Putamen (tissue), 1 donor: Measurements from ENCODE around the gene LRP2.
A peak's percentile ranks its signal among the peaks of the same experiment; 100 is the strongest.

Experiments
- DNase-seq: peaks from one replicate; pipeline ENCODE4 v3.0.0-alpha.2; 2016; ENCODE audit warnings: low spot score

LRP2 gene

DNA sequence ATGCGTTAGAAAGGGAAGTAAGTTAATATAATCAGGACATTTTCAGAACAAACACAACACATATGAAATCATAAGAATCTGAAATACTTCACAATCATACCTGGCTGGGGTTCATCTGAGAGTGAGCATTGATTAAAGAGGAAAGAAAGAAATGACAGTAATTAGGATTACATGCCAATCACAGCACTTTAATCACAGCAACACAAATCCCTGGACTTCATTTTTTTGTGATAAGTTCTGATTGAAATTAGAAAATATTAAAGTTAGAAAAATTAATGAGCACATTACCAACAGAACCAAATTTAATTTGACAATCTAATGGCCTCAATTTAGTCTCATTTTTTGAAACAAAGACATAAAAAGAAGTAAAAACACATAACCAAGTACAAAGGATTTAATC is 121.9 kb downstream of the LRP2 start:
- DNase-seq: no peak

DNA sequence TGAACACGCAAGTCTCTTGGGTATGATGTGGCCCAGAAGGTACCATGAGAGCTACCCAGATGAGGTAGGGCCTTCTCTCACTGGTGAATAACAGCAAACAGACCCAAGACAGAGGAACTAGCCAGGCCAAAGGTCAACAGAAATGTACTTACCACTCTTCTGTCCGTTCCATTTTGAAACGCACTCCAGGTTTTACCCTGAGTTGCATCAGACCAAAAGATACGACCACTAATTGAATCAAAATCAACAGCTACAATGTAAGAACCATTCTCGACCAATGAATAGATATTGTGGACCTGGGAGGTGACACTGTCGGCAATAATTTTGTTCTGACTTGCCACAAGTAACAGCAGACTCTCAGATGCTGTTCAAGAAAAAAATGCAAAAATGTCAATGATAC is 124.4 kb downstream of the LRP2 start:
- DNase-seq: no peak

DNA sequence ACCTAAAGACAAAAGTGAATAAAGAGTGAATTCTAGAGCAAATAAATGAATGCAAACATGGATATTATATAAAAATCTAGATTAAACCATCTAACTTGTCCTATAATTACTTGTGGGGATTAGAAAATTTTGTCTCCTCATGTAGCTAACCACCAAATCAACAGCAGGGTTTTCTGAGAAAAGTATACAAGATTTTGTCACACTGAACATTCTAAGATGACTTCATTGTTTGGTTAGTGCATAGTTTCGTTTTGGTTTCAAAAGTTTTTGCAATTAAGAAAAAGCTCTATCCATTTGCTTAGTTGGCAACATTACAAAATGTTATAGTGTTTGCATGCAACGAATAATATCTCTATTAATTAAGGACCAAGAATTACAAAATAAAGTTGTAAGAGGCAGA is 125.0 kb downstream of the LRP2 start:
- no peak for DNase-seq

DNA sequence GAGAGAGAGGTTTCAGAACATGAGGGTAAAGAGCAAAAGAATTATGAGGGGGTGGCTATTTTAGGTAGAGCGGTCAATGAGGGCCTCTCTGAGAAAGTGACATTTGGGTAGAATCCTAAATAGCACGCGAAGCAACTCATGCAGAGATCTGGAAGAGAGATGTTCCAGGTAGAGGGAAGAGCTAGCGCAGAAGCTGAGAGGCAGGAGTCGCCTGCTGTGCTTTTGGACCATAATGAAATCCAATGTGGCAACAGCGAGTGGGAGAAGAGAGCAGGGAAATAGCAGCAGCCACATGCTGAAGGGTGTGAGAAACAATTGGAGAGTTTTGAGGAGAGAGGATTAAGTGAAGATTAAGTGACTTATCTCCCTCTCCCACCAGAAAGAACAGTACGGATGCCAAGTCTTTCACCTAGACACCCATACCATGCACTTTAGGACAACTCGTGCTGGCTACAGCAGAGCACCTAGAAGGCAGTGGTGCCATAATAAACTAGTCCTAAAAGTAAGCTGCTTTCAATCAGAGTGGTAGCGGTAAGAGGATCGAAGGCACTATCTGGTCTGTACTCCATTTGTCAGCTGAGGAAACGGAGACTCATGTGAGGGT is 129.7 kb downstream of the LRP2 start:
- DNase-seq: no peak

DNA sequence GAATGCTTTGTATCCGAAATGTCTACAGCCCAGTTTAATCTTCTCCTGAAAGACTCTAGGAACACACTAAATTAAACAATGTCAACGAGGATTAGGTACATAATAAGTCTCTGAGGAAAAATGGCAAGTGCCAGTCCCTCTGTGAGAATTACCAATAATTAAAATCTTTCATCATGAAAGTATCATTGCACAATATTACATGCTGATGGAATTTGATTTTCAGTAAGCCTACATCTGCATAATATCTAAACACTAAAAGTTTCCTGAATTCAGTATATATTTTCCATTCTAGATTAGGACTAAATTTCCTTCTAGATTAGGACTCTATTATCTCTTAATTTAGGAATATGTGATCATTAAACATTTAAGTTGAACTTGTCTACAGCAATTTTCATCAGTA is 132.1 kb downstream of the LRP2 start:
- no peak for DNase-seq

DNA sequence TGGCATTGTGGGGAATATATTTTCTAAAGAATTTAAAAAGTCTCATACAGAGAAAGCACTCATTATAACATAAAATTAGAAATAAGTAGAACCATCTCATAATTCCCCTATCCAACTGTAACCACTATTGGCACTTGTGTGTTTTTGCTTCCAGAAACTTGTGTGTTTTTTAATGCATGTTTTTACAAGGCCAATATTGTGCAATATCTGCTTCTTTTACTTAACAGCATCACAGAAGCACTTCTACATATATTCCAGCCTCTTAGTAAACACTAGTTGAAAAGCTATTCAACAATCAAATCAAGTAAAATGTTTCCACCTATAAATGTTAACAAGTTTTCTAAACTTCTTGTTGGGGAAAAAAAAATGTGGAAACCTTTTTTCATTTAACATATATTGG is 132.7 kb downstream of the LRP2 start:
- DNase-seq: no peak

DNA sequence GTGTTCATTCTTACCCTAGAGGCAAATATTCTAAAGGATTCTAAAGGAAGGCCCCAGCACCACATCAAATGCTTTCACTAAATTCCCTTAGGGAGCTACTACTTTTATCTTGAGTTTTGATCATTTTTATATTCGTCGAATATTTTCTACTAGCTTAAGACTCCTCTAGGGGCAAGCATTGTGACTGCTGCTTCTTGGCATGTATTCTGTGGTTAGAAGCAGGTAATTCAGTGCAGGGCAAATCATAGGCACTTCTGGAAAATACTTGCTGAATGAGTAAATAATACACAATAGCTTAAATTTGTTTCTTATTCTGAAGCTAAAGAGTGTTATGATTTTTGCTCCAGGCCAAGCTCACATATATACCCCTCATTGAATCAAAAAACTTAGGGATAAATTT is 136.4 kb downstream of the LRP2 start:
- no peak for DNase-seq

DNA sequence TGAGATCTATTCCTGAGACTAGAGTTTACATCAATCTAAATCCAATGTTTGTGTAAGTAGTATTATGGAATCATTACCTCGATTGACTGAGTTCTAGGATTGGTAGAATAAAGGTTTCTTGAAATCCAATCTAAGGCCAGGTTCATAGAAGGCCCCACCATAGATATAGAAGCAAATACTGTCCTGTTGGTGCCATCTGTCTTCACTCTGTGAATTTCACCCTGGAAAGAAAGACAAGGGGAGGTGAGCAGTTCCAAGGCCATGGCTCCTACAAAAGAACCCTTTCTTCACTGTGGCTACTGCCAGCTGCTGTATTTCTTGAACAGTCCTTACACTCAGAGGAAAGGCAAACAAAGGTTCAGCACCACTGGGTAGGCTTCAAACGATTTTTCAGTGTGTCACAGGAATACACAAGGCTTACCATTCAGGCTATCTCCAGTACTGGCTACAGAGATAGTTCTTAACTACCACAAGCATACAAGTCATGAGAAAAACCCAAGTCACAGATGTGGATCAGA is 137.0 kb downstream of the LRP2 start:
- no peak for DNase-seq

DNA sequence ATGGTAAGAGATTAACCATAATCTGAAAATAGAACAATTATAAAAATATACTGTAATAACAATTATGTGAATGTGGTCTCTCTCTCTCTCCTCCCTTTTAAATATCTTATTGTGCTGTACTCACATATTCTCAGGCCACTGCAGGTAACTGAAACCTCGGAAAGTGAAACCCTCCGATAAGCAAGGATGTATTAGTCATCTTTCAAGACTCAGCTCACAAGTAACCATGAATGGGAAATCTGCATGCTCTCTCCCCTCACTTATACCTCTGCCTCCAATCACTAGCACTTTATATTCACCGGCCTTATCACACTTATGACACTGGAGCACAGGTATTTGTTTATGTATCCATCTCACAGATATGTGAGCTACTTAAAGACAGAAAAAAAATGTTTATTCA is 139.7 kb downstream of the LRP2 start:
- no peak for DNase-seq

DNA sequence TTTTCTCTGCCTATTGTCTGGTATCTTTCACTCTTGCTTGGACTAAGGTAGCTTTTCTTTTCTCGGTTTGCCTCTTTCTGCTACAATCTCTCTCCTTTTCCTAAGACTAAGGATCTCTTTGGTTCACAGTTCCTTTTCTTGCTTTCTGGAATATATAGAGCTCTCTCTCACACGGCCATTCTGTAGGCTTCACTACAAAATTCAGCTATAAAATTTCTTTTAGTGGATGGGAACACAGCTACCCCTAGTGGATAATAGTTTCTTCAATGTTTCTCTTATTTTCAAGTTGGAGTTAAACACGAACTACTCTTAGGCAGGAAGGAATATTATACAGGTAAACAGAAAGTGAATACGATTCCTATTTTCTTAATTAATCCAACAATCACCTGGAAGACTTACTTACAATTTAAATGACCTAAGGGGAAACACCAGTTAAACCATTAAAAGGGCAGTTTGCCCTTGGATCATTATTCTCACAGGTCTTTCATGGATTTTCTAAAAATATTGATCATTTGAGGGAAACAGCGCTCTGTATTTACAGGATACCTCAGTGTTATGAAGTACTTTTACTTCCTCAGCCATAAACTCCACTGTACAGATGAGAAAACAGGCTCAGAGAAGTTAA is 140.5 kb downstream of the LRP2 start:
- DNase-seq: peak; percentile 15

DNA sequence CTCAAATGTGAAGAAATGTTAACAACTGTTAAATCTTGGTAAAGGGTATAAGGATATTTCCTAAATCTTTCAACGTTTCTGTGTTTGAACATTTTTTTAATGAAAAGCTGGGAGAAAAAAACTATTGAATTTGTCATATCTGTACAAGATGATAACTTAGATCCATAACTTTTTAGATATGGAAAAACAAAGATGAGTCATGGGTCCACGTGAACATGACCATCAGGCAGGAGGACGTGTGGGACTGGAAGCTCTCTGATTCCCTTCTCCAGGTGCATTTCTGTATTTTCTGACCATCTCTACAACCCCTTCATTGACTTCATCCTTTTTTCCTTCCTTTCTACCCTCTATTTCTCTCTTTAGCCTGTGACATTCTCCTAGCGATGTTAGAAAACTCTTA is 151.4 kb downstream of the LRP2 start:
- no peak for DNase-seq

DNA sequence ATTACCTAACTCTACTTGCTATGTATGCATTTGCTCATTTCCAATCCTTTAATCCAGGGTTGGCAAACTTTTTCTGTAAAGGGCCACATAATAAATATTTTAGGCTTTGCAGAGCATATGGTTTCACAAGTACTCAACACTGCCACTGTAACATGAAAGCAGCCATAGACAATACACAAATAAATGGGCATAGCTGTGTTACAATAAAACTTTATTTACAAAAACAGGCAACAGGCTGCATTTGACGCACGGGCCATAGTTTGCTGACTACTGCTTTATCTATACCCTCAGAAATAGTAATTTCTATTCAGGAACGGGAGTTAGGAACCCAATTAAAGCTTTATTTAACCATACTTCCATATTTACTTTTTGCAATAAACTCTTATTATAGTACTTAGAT is 154.3 kb downstream of the LRP2 start:
- DNase-seq: no peak

DNA sequence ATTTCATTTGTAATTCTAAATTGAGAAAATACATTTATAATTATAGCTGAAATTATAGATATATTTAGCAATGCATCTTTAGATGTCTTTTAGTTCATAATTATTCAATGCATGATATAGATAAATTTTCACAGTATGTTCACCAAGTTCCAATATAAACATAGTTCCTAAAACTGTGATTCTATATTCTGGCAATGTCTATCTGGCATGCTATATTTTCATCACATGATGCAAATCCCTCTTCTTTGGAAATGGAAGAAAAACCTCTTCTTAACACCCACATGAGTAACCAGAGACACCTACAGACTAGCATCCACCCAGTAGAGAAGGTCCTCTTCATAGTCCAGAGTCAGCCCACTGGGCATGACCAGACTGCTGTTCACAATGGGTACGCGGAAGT is 157.2 kb downstream of the LRP2 start:
- DNase-seq: no peak

DNA sequence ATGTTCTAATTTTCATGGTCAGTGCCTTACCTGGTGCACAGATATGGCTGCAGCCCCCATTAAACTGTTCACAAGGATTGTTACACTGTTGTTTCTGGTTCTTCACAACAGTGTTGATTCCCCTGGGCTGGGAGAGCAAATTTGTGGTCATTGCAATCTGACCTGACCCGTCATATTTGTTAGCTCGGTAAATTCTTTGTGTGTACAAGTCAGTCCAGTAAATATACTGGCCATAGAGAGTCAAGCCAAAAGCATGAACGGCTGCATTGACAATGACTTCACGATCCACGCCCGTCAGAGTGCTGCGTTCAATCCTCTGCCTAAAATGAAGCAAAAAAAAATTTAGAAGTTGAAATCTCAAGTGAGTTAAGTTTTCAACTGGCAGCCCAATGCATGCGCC is 158.4 kb downstream of the LRP2 start:
- no peak for DNase-seq

DNA sequence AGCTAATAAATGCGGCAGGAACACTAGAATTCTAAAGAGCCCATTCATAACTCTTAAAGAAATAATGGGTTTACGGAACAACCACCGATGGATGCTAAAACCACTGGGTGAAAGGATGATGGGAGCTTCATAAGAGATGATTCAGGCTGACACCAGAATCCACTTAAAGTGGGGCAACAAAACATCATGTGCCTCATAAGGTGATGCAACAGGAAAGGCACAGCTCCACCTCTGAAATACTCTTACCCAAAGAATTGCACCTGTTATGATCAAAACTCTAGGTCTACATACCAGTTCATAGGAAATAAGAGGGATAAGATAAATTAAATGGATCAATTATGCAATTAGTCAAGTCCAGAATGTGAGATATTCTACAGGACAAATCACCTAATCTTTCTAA is 161.6 kb downstream of the LRP2 start:
- no peak for DNase-seq

DNA sequence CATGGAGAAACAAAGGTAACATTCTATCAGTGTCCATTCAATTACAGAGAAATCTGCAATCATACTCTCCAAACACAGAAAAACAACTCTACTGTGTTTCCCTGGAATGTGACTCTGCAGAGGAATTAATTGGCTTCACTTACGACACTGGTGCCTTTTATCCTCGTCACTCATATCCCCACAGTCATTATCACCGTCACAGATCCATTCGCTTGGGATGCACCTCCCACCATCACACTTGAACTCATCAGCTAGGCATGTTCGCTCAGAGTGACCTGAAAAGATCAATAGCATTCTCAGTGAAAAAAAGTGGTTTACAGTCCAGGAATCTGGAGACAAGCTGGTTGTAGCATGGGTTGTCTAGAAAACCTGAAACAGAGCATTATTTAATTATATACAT is 168.7 kb downstream of the LRP2 start:
- DNase-seq: no peak

DNA sequence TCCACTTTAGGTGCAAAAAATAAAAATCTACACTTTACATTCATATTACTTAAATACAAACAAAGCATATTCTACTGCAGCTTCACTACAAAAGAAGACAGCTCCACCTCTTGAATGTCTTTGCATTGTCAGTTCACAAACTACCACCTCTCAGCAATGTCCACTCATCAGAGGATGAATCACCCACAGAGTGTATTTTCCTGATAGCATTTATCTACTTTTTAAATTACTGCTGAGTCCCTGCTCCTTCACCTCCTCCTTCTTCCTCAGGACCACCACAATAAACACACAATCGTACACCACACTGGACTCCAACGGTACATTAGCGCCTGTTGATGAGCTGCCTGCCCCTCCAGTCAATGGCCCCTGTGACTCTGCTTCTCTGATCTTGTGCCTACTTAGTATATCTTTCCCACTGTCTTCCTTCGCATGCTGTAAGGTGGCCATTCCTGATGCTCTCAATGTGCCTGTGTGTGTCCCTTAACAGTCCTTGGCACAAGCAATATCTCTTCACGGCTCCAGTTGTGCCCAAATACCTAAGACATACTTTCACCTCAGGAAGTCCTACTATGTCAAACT is 172.0 kb downstream of the LRP2 start:
- DNase-seq: no peak

DNA sequence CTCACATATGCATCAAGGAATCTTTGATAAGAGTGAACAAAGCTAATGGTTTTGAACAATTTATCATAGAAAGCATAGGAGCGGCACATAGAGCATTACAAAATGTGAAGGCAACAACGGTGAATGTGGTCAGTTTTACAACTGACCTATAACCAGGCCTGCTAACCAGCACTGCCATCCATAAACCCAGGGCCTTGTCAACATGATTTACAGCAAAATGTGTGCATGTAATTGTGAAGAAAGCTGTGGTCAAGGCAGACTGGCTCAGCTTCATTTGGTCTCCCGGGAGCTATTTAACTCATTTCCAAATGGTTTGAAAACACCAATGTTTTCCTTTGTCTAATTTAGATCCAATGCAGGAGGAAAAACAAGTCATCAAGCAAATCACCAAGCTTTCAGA is 173.2 kb downstream of the LRP2 start:
- no peak for DNase-seq

DNA sequence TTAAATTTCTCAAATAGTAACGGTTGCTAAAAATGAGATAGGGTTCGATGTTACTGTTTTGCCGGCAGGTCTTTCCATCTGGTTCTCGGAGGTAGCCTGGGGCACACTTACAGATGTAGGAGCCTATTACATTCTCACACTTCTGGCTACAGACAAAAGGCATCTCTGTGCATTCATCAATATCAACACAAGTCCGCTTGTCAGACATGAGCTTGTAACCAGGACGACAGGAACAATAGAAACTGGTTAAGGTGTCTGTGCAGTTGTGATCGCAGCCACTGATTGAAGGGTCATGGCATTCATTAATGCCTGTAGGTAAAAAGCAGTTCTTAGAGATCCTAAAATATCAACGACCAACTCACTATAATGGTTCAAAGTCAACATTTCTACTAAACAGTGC is 176.6 kb downstream of the LRP2 start:
- peak; percentile 8 for DNase-seq

DNA sequence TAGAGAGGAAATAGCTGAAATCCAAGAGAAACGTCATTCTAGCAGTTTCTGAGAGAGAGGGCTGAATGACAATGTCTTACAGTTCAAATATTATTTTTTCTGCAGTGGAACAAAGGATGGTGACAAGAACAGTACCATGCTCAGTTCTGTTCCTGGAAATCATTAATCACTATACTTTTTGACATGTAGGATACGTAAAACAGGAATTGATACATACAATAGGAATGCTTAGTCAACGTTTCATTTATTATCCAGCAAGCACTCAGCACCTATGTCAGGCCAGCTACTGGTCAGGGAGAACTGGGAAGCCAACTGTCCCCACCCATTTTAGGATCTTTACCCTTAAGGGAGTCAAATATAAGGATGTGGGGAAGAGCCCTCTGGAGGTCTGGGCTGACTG is 178.3 kb downstream of the LRP2 start:
- no peak for DNase-seq

DNA sequence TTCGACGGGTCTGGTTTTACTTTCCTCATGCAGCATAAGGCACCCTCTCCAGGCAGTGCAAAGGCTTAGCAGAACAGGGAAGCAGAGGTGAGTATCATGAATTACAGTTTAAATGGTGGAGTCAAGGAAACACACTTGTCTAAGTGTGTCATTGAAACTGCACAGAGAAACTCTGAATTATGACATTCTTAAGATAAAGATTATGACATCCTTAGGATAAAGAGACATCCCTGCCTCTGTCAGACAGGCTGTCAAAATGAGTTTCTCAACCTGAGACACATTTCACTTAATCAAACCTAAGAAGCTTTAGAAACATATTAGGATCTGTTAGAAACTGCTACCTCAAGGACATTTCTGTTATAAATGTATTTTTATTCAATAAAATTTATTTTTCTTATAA is 179.8 kb downstream of the LRP2 start:
- DNase-seq: no peak

DNA sequence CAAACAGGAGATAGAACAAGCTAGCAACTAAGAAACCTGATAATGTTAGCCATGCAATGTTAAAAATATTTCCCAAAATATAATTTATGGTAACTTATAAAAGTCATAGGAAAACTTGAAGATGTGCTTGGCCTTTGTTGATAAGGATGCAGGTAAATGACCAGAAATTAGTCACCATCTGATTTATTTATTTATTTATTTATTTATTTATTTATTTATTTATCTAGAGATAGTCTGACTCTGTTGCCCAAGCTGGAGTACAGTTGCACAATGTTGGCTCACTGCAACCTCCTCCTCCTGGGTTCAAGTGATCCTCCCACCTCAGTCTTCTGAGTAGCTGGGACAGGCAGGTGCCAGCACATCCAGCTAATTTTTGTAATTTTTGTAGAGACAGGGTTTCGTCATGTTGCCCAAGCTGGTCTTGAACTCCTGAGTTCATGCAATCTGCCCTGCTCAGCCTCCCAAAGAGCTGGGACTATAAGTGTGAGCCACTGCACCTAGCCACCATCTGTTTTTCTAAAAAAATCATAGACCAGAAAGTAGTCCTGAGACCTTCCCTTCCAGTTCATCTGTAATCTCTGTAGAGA is 183.4 kb downstream of the LRP2 start:
- DNase-seq: no peak

DNA sequence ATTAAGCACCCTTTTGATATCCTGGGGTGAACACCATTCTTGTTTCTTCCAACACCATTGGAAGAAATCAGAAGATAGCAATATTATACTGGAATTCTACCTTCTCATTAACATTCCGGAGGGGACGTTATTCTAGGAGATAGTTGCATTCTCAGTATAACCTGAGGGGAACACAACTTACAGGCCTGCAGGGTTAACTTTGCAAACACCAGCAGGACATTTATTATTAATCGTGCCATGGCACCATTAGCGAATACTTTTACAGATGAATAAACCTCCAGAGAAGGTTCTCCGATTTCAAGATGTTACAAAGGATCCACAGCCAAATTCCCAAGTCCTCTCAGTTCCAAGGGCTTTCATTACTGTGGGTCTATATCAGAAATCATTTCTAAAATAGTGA is 184.0 kb downstream of the LRP2 start:
- no peak for DNase-seq

DNA sequence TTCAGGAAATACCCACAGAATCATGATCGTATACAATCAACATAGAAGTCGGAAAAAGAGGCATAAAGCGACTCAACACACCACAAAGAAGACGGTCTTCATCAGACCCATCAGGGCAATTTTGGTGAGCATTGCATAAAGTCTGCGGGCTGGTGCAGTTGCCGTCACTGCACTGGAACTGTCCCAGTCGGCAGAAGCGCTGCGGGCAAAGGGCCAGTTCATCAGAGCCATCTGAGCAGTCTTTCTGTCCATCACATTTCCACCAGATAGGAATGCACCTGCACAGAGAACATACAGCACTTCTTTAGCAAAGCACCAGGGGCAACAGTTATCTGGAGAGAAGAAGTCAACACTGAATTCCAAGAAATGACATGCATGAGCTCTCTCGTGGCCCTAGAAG is 187.2 kb downstream of the LRP2 start:
- no peak for DNase-seq
